Jurkat, Clone E6-1 (cell line): ENCODE measurements around the gene PLEKHA8.

Experiments
- DNase-seq: peaks from one replicate; pipeline ENCODE4 v3.0.0-alpha.2; 2011; ENCODE audit warnings: low read depth, low spot score
- H3K4me3 ChIP-seq: 2 replicates; pipeline ENCODE4 v1.5.1; 2011; ENCODE audit warnings: mild to moderate bottlenecking, low read length, control low read depth, moderate library complexity

Gene PLEKHA8

DNA sequence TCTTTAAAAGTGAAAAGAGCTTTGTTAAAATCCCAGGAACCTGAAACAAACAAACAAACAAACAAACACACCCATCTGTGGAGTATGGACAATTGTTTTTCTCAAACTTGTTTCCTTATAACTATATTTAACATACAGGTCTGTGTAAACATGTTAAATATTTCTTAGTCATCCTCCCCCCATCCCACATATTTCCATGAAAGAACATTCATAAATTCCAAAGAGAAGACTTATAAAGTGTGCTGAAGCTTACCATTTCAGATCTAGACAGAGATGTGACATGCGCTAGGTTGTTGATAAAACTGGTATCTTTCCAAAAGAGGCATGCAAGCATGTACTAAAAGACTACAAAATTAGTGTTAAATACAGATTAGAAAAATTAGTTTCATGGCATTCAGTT lies 8.3 kb upstream of the PLEKHA8 start:
- no peak overlapping the region for H3K4me3 ChIP-seq
- no peak for DNase-seq

DNA sequence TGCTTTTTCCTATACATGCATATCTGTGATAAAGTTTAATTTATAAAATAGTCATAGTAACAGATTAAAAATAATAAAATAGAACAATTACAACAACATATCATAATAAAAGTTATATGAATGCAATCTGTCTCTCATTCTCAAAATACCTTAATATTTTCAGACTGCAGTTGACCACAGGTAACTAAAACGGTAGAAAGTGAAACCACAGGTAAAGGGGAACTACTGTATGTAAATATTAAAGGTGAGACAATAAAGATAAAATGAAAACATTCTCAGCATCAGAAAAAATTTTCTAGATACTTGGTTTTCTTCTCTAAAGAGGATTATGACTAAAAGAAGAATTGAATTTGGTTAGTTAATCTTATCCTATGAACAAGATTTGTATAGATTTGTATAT lies 7.7 kb upstream of the PLEKHA8 start:
- H3K4me3 ChIP-seq = no peak overlapping the region
- DNase-seq = no peak

DNA sequence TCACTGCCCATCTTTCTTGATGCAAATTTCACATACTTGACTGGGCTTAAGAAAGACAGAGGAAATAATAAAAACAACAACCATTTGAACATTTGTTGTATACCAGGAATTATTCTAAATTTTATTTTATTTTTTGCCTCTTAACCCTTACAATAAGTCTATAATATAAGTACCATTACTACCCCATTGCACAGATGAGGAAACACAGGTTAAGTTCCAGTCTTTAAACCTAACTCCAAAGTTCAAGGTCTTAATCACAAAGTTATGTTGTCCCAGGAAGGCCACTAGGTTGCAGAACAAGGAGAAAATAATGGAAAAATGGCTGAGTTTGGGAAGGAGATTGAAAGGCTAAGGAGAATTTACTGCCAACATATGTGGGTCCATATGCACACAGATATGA lies 5.2 kb upstream of the PLEKHA8 start:
- DNase-seq = no peak
- no peak overlapping the region for H3K4me3 ChIP-seq

DNA sequence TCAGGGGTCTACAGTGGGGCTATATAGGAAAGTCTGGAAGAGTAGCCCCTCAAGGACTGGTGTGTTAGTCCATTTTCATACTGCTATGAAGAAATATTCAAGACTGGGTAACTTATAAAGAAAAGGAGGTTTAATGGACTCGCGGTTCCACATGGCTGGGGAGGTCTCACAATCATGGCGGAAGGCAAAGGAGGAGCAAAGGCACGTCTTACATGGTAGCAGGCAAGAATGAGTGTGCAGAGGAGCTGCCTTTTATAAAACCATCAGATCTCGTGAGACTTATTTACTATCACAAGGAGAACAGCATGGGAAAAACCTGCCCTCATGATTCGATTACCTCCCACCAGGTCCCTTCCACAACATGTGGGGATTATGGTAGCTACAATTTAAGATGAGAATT lies 4.7 kb upstream of the PLEKHA8 start:
- no peak overlapping the region for H3K4me3 ChIP-seq
- no peak for DNase-seq

DNA sequence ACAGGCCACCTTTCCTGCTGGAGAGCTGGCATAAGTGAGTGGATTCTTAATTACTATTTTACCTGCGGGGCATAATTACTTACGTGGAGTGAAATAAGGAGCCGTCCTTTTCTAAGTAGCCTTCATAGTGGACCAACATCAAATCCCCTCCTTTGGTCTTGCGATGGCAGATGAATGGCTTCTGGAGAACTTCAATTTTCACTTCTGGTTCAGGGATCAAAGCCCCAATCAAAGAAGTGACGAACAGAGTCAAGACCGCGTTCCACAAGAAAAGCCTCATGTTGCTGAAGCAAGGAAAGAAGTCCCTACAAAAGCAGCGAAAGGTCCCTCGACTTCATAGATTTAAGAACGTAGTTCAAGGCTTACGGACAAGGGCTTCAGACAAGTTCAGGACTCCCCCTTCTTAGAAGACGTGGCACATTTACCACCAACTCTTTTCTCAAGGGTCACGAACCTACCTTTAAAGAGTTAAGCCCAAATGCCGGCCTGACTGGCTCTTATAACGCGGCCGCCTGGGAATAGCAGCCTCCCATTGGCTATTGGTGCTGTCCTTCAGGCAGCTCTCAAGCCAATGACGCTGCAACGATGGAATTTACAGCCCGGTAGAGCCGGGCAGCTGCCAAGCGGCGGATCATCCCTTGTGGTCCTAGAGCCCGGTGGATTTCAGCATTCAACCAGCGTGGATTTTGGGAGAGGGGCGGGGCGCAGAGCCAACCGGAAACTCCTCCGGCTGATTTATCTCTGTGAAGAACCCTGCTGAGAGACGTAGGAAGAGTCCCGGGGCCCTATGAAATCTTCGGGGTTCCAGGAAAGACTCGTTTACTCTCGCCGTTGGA lies 1.8 kb upstream of the PLEKHA8 start, which contains the start of gene FKBP14:
Gene FKBP14 (minus strand): TSS at position 474 of the 836 bp plus-strand sequence. CDS start 194 bp downstream, at position 280.
- peak; percentile 99 for DNase-seq
- peak within 1 kb of the TSS; percentile 94 for H3K4me3 ChIP-seq

DNA sequence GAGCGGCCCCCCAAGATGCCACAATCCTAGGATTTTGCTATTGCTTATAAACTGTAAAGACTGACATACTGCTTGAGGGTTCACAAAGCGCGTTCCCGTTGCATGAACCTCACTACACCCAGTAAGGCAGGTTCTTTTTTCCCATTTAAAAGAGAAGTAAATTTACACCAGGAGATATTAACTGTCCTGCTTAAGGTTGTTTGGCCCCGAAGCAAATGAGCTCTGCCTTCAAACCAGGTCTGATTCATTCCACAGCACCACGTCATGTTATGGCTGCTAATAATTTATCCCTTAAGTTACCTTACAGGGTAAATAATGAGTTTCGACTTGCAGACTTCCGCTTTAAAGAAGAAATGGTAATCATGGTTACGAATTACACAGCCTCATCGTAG lies 1.2 kb upstream of the PLEKHA8 start:
- peak overlapping the region; percentile 94 for H3K4me3 ChIP-seq
- DNase-seq = peak; percentile 28

DNA sequence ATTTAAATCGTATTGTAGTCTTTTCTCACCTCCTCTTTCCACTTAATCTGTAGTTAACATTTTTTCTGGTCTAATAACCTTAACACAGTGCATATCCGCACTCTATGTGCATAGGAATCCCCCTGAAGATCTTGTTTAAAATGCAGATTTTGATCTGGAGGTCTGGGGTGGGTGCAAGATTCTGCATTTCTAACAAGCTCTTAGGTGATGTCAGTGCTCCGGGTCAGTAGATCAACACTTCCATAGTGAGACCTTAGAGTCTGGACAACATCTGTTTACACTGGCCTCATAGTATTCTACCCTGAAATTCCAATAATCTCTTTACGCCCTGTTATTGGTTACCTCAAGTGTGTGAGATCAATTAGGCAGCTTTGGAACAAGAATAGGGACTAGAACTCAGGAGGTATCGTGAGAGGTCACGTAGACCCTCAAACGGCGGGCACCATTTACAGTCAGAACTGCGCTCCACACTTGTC lies 434 bp upstream of the PLEKHA8 start:
- H3K4me3 ChIP-seq = peak overlapping the region; percentile 94
- DNase-seq = no peak

DNA sequence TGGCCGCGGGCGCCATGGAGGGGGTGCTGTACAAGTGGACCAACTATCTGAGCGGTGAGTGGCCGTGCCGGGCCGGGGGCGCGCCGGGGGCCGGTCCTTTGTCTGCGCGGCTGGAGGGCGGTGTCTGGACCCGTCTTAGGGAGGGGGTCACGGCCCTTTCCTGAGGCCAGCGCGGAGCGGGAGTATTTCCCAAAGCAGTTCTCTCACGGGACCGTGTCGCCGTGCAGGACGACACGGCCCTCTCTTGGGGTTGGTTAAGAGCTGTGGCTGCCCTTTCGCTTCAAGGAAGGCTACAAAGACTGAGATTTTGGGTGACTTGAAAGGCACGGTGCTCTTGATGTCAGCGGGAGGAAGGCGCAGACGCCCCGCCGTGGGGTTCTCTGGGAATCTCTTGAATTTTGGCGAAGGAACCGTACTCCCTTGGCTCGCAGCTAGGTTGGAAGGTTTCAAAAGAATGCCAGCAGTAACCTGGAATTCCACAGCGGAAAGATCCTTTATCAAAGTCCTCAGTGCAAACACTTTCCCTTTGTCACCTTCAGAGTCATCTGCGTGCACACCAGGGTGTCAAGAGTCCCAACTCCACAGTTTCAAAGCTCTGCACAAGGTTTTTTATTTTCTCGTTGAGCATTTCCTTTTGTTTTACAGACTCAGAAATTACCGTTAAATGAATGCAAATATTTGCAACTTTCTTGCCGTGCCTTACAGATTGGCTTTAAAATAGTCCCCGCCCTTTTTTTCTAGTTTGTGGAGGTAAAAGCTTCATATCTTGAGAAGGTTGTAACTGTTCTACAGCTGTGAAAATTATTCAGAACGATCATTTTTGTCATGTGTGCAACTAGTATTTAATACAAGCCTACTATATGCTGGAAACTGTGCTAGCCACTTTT lies 780 bp downstream of the PLEKHA8 start:
- DNase-seq = peak; percentile 39
- peak overlapping the region; percentile 94 for H3K4me3 ChIP-seq

DNA sequence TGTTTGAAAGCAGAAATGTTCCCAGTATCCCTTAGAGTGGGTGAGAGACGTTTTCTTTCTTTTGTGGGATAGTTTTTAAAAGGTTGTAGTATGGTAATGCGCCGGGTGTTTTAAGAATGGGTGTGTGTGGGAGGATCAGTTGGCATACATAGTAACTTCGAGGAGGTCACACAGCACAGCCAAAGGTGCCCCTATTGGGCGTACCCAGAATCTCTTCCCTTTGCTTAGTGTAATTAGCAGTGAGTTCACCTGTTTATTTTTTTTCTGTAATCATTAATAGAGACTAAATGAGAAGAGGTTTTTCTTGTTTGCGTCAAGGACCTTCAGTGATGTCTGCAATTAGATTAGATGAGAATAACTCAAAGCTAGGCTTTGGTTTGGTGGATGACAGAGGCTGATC lies 1.5 kb downstream of the PLEKHA8 start:
- DNase-seq = peak; percentile 41
- peak overlapping the region; percentile 94 for H3K4me3 ChIP-seq

DNA sequence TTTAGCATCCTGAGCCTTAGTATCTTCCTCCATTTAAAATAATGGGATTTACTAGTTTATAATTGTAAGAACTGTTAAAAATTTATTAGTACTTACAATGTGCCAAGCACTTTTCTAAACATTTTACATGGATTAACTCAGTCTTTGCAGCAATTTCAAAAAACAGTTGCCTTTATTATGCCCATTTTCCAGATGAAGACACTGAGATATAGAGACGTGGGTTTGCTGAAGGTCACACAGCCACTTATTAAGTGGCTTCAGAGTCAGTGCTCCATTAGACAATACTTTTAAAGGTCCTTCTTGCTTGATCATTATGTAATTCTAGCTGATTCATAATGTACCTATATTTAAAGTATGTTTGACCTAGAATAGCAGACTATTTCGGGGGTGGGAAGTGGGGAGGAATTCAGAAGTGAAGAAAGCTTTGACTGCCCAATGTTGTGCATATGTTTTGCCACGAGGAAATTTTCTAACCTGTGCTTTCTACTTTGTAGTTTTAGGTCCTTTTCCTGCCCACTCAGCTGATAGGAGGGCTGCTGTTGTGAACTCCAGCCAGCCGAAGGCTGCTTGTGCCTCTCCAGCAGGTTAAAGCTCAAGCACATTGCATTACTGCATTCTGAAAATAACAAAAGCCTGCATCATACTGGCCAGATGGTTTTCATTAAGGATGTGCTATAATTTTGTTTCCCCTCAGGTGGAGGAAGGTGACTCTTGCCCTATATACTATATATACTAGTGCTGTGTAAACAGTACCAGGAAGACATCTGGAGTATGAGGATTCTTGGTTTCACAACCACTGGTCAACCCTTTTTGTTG lies 4.3 kb downstream of the PLEKHA8 start:
- DNase-seq = no peak
- no peak overlapping the region for H3K4me3 ChIP-seq

DNA sequence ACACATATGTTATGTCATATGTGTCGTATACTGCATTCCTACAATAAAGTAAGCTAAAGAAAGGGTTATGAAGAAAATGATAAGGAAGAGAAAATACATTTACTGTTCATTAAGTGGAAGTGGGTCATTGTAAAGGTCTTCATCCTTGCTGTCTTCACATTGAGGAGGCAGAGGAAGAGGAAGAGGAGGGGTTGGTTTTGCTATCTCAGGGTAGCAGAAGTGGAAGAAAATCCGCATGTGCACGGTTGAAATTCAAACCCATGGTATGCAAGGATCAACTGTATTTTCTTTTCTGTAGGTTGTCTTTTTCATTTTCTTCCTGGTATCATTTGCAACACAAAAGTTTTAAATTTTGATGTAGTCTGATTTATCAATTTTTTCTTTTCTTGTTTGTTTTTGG lies 6.3 kb downstream of the PLEKHA8 start:
- no peak for DNase-seq
- no peak overlapping the region for H3K4me3 ChIP-seq

DNA sequence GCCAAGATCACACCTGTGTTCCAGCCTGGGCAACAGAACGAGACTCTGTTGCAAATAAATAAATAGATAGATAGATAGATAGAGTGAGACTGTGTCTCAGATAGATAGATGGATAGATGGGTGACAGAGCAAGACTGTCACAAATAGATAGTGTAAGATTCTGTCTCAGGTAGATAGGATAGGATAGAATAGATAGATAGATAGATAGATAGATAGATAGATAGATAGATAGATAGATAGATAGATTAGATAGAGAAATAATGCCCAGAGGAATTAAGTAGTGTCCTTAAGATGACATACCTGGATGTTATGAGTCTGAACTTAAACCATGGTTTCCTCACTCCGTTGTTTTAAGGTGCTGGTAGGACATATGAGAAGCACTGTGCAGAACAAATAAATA lies 8.0 kb downstream of the PLEKHA8 start:
- DNase-seq = no peak
- no peak overlapping the region for H3K4me3 ChIP-seq

DNA sequence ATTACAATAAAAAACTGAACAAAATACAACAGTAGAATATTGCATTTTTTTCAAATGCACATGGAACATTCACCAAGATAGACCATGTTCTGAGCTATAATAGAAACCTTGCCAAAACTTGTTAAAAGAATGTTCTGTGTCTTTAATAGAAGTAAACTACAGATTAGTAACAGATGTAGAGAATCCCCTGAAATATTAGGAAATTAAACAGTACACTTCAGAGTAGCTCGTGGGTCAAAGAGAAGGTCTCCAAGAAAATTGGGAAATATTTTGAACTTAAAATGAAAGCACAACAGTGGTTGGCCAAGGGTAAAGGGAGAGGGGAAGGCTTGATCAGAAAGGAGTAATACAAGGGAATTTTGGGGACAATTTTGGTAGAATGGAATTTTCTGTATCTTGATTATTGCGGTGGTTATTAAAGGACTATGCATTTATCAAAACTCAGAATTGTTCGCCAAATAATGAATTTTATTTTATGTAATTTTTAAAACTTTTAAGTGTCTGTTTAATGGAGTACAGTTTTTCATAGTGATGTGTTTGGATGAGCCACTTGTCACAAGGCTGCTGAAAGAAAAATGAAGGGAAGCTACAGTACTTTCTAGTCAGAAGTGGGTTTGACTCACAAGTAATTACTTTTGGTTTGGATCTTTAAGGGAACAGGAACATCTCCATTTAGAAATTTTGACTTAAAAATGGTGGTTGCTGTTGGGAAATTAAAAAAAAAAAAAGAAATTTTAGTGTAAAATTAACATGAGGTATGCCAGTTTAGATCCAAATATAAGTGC lies 10.2 kb downstream of the PLEKHA8 start:
- no peak for DNase-seq
- no peak overlapping the region for H3K4me3 ChIP-seq

DNA sequence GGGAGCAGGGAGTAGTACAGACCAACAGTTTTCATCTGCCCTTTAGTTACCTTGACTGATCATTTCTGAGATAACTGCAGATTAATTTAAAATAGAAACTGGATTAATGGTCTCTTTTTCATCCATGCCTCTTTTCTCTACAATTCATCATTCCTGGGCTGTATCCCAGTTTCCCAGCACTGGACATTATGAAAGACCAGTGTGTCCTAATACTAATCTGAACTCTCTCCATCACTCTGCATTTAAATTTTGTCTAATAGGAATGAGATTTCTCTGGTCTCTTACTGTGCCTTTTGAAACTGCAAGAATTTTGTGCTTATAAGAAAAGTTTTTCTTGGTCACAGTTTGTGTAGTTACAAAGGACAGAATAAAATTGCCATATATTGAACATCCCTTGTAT lies 12.7 kb downstream of the PLEKHA8 start:
- no peak overlapping the region for H3K4me3 ChIP-seq
- DNase-seq = no peak

DNA sequence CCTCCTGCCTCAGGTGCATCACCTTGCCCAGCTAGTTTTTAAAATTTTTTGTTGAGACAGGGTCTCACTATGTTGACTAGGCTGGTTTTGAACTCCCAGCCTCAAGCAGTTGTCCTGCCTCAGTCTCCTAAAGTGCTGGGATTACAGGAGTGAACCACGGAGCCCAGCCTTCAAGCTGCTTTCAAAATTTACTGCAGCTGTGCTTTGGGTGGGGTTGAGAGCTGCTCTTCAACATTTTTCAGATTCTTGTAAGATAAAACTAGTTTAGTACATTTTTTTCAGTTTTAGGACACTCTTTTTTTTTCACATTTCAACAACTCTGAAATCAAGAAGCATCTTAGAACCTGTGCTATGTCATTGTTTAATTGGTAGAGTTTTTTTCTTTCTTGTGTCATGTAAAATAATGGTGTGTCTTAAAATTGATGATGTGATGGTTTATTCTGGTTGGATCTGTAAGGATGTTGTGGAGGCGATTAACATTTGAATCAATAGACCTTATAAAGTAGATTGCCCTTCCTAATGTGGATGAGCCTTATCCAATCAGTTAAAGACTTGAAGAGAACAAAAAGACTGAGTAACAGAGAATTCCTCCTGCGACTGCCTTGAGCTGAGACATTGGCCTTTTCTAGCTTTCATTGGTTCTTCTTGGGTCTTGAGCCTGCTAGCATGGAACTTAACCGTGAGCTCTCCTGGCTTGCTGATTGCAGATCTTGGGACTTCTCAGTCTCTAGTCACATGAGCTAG lies 13.5 kb downstream of the PLEKHA8 start:
- no peak overlapping the region for H3K4me3 ChIP-seq
- DNase-seq = no peak

DNA sequence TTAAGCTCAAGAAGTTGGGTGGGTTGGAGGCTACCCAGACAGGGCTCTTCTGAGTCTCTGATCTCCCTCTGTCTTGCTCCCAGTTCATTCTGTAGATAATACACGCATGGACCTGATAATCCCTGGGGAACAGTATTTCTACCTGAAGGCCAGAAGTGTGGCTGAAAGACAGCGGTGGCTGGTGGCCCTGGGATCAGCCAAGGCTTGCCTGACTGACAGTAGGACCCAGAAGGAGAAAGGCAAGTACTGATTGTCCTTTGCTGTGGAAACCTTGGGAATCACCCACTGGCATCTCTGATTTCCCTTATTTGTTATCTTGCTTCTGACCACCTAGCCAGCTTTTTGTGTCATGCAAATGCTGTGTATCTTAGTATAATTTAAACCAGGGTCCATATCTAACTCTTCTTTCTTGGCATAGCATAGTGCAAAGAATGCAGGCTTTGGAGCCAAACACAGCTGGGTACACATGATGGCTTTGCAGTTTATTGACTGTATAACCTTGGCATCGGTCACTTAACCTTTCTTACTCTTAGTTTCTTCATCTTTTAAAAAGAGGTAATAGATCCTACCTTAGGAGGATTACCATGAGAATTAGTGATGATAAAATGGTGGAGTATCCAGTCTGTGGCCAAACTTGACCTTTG lies 18.0 kb downstream of the PLEKHA8 start:
- no peak for DNase-seq
- no peak overlapping the region for H3K4me3 ChIP-seq

DNA sequence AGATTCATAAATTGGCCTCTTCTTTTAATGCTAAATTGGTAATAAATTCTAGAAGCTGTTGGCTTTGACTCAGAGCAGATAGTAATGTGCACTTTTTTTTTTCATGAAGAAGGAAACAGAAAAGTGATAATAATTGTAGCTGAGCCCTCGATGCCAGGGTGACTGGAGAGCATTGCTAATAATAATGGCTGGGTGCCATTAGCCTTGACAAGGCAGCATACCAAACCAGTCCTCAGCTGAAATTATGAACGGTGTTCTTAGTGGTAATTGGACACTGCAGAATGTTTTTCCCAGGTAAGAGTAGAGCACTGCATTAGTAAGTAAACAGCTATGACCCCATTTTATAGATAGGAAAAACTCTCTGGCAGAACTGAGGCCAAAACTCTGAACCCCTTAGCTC lies 18.9 kb downstream of the PLEKHA8 start:
- DNase-seq = no peak
- H3K4me3 ChIP-seq = no peak overlapping the region
